Endothelial cell of umbilical vein (primary cell): ENCODE results near the gene FAM237A. TPM values are rescaled to one million over a fixed set of nuclear protein-coding genes. Genes with fewer than 3 reads are reported as not detected.

Experiments used
- BruUV-seq: library from RNA; stranded (reverse); fragments of 400-500 nt; replicated peaks from 2 replicates; lab custom pipeline; 2021; lab: Mats Ljungman, UMichigan
- CTCF ChIA-PET: fragments of 300-600, 350-600 bp; sonication (Branson Sonifier 250); formaldehyde crosslinking; loops from one replicate; lab custom pipeline; 2021; ENCODE audit warnings: antibody characterized with exemption, inconsistent platforms; lab: Charles Lee
- POLR2A ChIA-PET: fragments of 300-600, 350-600 bp; sonication (Branson Sonifier 250); formaldehyde crosslinking; loops from one replicate; lab custom pipeline; 2021; ENCODE audit warnings: antibody characterized with exemption, inconsistent platforms; lab: Charles Lee
- DNase-seq: peaks from one replicate; pipeline ENCODE4 v3.0.0-alpha.2; 2011; ENCODE audit warnings: low read depth, low spot score
- FAIRE-seq: peaks from 2 replicates; lab custom pipeline; 2011; peaks lifted over from hg19 to GRCh38; lab: Jason Lieb, UNC
- H2AFZ ChIP-seq: 2 replicates; pipeline ENCODE4 v1.6.0; 2012; ENCODE audit warnings: low read depth, low read length, control low read depth, inconsistent platforms
- H3K27ac ChIP-seq: 2 replicates; pipeline ENCODE4 v1.5.1; 2011; ENCODE audit warnings: low read depth, mild to moderate bottlenecking, control low read depth, low read length, moderate library complexity; ENCODE audit not compliant: insufficient read depth
- H3K27me3 ChIP-seq, 2 experiments: 2 replicates each; pipeline versions ENCODE4 v1.6.0 to v1.6.1; 2011; ENCODE audit warnings: low read length in 2 of 2, mixed read lengths in 1 of 2; ENCODE audit not compliant: control insufficient read depth in 2 of 2, insufficient read depth in 2 of 2
- H3K36me3 ChIP-seq, 2 experiments: 2 replicates in 1 of 2; 3 replicates in 1 of 2; pipeline ENCODE4 v1.5.1; 2011; ENCODE audit warnings: low read length in 2 of 2, mild to moderate bottlenecking in 1 of 2, moderate library complexity in 1 of 2; ENCODE audit not compliant: control insufficient read depth in 2 of 2, insufficient read depth in 2 of 2; ENCODE audit errors: extremely low read depth in 1 of 2
- H3K4me1 ChIP-seq: 3 replicates; pipeline ENCODE4 v1.5.1; 2011; ENCODE audit warnings: mild to moderate bottlenecking, low read length; ENCODE audit not compliant: control insufficient read depth, insufficient read depth; ENCODE audit errors: extremely low read depth
- H3K4me2 ChIP-seq: 2 replicates; pipeline ENCODE4 v1.6.1; 2011; ENCODE audit warnings: low read length, control low read depth, mixed read lengths; ENCODE audit not compliant: insufficient read depth
- H3K4me3 ChIP-seq, 3 experiments: fragments of 200-600 bp in 1 of 3; sonication (generic), shearing (Covaris generic) in 1 of 3; replicated peaks in 1 of 3; 2 replicates each; pipeline ENCODE4 v1.5.1; 2011 to 2016; ENCODE audit warnings: control low read depth in 3 of 3, low read length in 3 of 3, mild to moderate bottlenecking in 2 of 3, inconsistent platforms in 1 of 3, low read depth in 1 of 3, moderate library complexity in 1 of 3; ENCODE audit not compliant: insufficient read depth in 1 of 3
- H3K79me2 ChIP-seq: 2 replicates; pipeline ENCODE4 v1.6.0; 2012; ENCODE audit warnings: low read length, inconsistent platforms; ENCODE audit not compliant: control insufficient read depth, insufficient read depth
- H3K9ac ChIP-seq: replicated peaks from 2 replicates; pipeline ENCODE3; 2011; ENCODE audit warnings: low read length, control low read depth; ENCODE audit not compliant: insufficient read depth; ENCODE audit errors: extremely low read depth
- H3K9me1 ChIP-seq: replicated peaks from 3 replicates; pipeline ENCODE4 v1.6.0; 2011; ENCODE audit warnings: mild to moderate bottlenecking, low read length; ENCODE audit not compliant: control insufficient read depth, insufficient read depth; ENCODE audit errors: extremely low read depth
- H3K9me3 ChIP-seq: replicated peaks from 2 replicates; pipeline ENCODE4 v1.5.1; 2012; ENCODE audit warnings: low read length, inconsistent platforms; ENCODE audit not compliant: control insufficient read depth, insufficient read depth
- H4K20me1 ChIP-seq: replicated peaks from 2 replicates; pipeline ENCODE3; 2011; ENCODE audit warnings: mild to moderate bottlenecking, low read length; ENCODE audit not compliant: control insufficient read depth, insufficient read depth; ENCODE audit errors: extremely low read depth
- CTCF ChIP-seq, 2 donors: IDR thresholded peaks; 1 replicate in 1 of 2; 2 replicates in 1 of 2; pipeline ENCODE4 v1.5.1; 2011; ENCODE audit warnings: low read length in 2 of 2, mild to moderate bottlenecking in 2 of 2, moderate library complexity in 2 of 2, control low read depth in 1 of 2, inconsistent platforms in 1 of 2, low read depth in 1 of 2; ENCODE audit not compliant: insufficient read depth in 1 of 2; ENCODE audit errors: extremely low read depth in 1 of 2
- MYC ChIP-seq: IDR thresholded peaks from one replicate; pipeline ENCODE4 v1.6.1; 2011; ENCODE audit warnings: mild to moderate bottlenecking, low read depth, low read length
- dilution Hi-C: fragments of 300-500 bp; cut with MboI; formaldehyde crosslinking; loops from one replicate; pipeline ENCODE4 v1.15.0; 2019; ENCODE audit warnings: low sequenced_read_pairs; ENCODE audit not compliant: extremely low pct_ligation_motif_present
- intact Hi-C: fragments of 100-400 bp; cut with micrococcal nuclease; formaldehyde crosslinking; loops from one replicate; pipeline ENCODE4 v1.10.0; 2022
- polyA plus RNA-seq, 4 experiments: library from polyadenylated mRNA; depleted of rRNA in 3 of 4; stranded (reverse) in 3 of 4; unstranded in 1 of 4; fragments of >200 nt; gene quantifications; 2 replicates each; pipeline versions ENCODE4 v1.2.1 to v1.2.3, GENCODE V29; 2011 to 2012; ENCODE audit warnings: missing spikeins in 1 of 4
- total RNA-seq: library from RNA; stranded (reverse); gene quantifications from 2 replicates; pipeline ENCODE4 v1.2.3, GENCODE V29; 2021

Gene FAM237A
- total and polyA plus RNA-seq, 2 donors (not counting 3 experiments of a cell fraction or from before 2014, with no cell fraction given) = not detected

GRCh38 chr2:206693399-206694137 lies 51.3 kb downstream of the FAM237A start:
- no peaks in the 10 kb centered on the region for H3K27me3 ChIP-seq
- POLR2A ChIA-PET = no interaction called here
- H2AFZ ChIP-seq = no peak overlapping the region

More at GRCh38 chr2:206693399-206694137, 51.3 kb downstream of the FAM237A start:
- no peaks in the 10 kb centered on the region for H3K9me3 ChIP-seq
- no peaks in the 10 kb centered on the region for H3K79me2 ChIP-seq
- H3K36me3 ChIP-seq = no peaks in the 10 kb centered on the region
- TF ChIP-seq CTCF (IDR thresholded peaks at IDR 0.05; ENCODE audit: extremely low read depth in 1 of 2, insufficient read depth in 1 of 2, low read depth in 1 of 2, low read length in 2 of 2) (peak; percentile 35 to 40), MYC (no peak)
- intact Hi-C loops (loop anchor here (1.0 to 10.0 kb wide), 7 partner anchors 88 to 1379 kb away; no protein-coding TSS in a partner anchor), dilution Hi-C loops (no loop called here)
- CTCF ChIA-PET = interaction anchor here (0.9 to 4.8 kb wide), 2 partner anchors 88 to 1379 kb away, joined by 3 to 33 read pairs; no protein-coding TSS in a partner anchor
- H4K20me1 ChIP-seq = no peaks in the 10 kb centered on the region
- H3K27ac ChIP-seq = no peak overlapping the region
- H3K9me1 ChIP-seq = no peaks in the 10 kb centered on the region
- no peak overlapping the region for H3K4me2 ChIP-seq
- no peaks in the 10 kb centered on the region for H3K4me1 ChIP-seq
- DNase-seq (peak; percentile 71), FAIRE-seq (peak; percentile 74)
- BruUV-seq = no TSS peak
- no peak overlapping the region for H3K9ac ChIP-seq
- no peak overlapping the region for H3K4me3 ChIP-seq
